Activated T-cell treated with anti-CD3 and anti-CD28 coated beads for 4 hours (primary cell): ENCODE measurements around the gene COPS9.

Experiments
- DNase-seq: peaks from one replicate; pipeline ENCODE4 v3.0.0-alpha.2; 2020

COPS9 gene

GRCh38 chr2:240132651-240132980 lies 3.5 kb downstream of the COPS9 start:
- no peak for DNase-seq

- no peak for DNase-seq
Measured at GRCh38 chr2:240131941-240132650, 4.0 kb downstream of the COPS9 start.

- DNase-seq: no peak
Measured at GRCh38 chr2:240131296-240131695, 4.8 kb downstream of the COPS9 start.

GRCh38 chr2:240130393-240131195 lies 5.5 kb downstream of the COPS9 start:
- DNase-seq: no peak

DNA sequence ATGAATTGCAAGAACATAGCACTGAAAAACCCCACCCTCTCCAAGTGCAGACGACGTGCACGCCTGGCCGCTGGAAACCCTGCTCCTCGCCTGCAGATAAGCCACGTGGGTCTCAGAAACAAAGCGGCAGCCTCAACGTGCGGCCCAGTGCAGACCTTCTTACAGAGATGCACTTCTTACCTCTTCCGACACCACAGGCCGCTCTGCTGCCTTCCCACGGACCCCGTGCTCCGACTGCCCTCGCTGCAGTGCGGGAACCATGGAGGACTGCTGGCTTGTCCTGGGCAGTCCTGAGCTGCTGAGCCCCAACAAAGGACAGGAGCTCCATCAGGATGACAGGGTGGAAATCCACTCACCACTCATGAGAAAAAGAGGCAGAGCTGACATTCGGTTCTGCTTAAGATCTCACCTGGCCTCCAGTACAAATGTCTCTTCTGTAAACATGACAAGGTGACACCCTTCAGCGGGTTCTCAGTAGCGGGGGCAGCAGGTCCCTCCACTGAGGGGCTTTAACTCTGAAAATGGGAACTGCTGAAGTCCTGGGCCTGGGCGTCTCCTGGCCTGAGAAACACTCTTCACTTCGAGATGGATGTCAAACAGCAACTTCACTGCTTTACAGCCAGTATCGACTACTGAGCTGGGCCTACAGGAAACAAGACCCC lies 6.2 kb downstream of the COPS9 start:
- DNase-seq: no peak

GRCh38 chr2:240129311-240129710 lies 6.8 kb downstream of the COPS9 start:
- DNase-seq: no peak

DNA sequence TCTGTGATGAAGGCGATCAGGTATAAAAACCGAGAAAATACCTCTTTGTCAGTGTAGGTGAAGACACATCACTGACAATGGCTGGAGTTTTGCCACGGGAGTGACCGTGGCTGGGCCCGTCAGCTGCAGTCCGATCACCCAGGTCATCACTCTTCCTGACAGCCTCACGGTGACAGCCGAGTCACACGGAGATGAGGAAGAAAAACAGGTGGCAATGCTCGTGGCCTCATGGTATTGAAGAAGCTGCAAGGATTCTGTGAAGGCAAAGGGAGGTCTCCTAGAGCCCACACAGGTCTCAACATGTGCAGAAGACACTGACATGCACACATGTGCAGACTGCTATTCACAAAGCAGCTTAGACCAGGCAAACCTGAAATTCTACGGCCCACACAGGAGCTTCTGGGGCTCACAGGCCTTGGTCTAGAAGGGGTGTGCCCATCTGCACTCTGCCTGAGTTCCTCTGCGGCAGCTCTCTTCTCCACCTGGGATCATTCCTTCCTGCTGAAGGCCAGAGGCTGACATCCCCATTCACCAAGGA lies 7.4 kb downstream of the COPS9 start:
- DNase-seq: no peak

DNA sequence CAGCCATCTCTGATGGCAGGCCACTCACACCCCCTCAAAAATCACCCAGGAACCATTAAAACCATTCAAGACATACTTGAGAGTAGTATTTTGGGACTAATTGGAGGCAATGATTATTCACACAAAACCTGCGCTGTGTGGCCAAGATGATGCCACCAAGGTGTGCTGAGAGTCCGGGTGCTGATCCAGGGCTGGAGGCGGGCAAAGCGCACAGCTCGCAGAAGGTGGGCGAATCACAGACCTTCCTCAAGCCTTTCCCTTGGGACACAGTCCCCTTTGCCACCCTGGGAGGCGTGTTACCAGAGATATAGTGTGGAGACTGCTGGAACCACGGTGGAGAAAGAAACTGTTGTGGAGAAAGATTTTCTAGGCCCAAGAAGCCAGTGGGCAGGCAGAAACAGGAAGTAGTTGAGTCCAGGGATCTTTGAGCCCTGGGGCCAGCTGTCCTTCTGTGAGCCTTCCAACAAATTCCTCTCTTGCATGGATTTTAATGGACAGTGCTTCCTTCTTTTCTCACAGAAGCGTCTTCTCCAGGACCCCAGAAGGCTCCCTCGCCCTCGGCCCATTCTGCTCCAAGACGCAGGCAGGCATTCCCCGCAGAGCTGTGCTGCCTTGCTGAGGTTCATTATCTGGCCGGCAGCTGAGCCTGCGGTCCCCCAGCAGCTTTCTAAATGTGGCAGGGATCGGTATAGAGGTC lies 8.0 kb downstream of the COPS9 start:
- DNase-seq: no peak

GRCh38 chr2:240127191-240127750 lies 8.8 kb downstream of the COPS9 start:
- DNase-seq: no peak

- no peak for DNase-seq
Measured at GRCh38 chr2:240126731-240127130, 9.4 kb downstream of the COPS9 start.

DNA sequence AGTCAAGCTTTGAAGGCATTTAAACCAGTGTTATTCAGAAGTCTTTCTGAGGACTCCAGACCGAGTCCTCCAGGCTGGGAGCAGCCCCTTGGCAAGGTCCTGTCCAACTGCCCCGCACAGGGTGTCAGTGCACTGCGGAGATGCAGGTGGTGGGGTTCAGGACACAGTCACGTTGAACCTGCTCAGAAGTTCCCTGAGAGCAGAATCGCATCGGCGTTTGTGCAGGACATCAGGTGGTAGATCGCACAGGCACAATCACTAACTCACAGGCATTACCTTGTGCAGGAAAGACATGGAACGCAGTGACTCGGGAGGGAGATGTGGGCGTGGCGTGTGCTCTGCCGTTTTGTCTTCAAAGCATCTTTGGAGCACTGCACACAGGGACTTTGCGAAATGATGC lies 10.4 kb downstream of the COPS9 start:
- no peak for DNase-seq

- no peak for DNase-seq
Measured at GRCh38 chr2:240124651-240125030, 11.5 kb downstream of the COPS9 start.

DNA sequence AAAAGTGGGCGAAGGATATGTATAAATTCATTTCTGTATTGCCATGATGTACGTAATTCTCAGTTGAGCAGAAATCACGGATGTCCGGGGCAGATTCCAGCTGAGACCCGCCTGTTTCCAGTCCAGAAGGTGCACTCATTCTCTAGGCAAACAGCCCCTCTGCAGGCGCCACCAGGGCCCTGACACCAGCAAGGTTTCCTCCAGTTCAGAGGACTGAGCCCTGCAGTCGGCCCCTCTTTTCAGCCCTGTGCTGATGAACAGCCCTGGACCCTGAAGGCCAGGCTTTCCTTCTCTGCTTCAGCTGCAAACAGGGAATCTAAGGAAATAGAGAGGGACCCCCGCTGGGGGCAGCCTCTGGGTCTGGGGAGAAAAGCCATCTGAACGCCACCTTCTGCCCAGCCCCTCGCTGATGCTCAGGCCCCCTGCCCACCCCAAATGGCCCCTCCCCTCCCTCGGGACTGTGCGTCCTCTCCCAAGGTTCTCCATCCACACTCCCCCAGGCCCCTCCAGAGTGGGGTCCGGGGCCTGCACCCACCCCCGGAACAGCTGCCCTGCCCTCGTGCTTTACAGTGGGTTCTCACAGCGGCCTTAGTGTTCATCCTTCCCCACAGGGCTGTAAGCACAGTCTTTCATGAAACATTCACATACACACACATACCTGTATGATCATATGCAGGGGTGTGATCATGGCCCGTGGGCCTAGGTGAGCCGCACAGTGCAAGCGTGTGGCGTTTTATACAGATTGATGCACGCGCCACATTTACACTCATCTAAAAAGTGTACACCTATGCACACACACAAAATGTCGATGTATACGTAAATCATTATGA lies 12.1 kb downstream of the COPS9 start:
- DNase-seq: no peak

GRCh38 chr2:240121675-240122074 lies 14.4 kb downstream of the COPS9 start:
- DNase-seq: no peak

DNA sequence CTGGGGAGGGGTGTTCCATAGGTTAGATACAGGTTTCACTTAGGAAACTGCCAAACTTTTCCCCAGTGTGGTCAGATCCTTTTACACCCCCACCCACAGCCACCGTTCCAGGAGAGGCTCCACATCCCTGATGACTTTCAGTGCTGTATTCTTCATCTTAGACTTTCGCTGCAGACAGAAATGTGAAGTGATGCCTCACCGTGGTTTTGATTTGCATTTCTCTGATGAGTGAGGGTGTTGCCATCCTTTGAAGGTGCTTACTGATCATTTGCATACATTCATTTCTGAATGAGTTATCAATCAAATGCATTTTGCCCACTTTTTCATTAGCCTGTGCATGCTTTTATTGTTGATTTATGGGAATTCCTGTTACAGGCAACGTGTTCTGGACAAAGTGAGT lies 14.9 kb downstream of the COPS9 start:
- DNase-seq: no peak

DNA sequence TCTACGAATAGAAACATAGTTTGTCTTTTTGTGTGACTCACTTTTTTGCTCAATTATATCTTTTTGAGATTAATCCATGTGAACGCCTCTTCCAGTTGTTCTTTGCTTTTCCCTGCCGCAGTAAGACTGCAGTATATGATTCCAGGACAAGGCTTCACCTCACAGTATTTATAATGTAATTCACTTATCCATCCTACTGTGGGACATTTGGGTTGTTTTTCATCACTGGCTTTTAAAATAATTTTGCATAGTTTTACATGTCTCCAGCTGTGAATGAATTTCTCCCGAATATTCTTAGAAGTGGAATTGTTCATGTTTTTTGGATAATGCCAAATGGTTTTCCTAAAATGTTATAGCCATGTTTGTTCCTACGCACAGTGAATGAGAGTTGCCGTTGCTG lies 21.9 kb downstream of the COPS9 start:
- no peak for DNase-seq

- DNase-seq: no peak
Measured at GRCh38 chr2:240112914-240113690, 23.0 kb downstream of the COPS9 start.

GRCh38 chr2:240111253-240111652 lies 24.9 kb downstream of the COPS9 start:
- no peak for DNase-seq

DNA sequence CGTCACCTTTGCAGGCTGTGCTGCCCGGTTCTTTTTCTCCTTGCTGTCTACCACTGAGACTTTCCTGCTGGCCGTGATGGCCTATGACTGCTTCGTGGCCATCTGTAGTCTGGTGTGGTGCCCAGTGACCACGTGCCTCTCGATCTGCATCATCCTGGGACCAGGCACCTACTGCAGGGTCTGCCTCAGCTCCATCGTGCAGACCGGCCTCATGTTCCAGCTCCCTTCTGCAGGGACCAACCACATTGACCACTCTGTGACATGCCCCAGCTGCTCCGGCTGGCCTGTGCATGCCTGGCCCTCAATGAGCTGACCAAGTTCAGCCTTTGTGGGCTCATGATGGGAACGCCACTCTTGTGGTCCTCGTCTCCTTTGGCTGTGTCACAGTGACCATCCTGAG lies 26.7 kb downstream of the COPS9 start:
- DNase-seq: no peak

GRCh38 chr2:240107477-240107796 lies 28.7 kb downstream of the COPS9 start:
- DNase-seq: no peak

GRCh38 chr2:240106765-240107476 lies 29.2 kb downstream of the COPS9 start:
- DNase-seq: no peak
